ENCODE results near the gene FAM162B.
"Not testable (repeated sequence)": the region's sequence is repeated elsewhere in the genome, so short reads cannot be mapped to it uniquely, and the experiment has no call there.

Gene FAM162B

GRCh38 chr6:116740486-116740885, 25.0 kb downstream of the FAM162B start:
- DNase-seq; in situ Hi-C loops (cut with HindIII; ENCODE audit: low pct_ligation_motif_present, low pct_unique_long_range_greater_than_20kb, low sequenced_read_pairs): not testable (repeated sequence)

GRCh38 chr6:116737004-116737403, 28.5 kb downstream of the FAM162B start:
- in situ Hi-C loops (cut with HindIII; ENCODE audit: low pct_ligation_motif_present, low pct_unique_long_range_greater_than_20kb, low sequenced_read_pairs): no loop called here
- no peak for DNase-seq

- DNase-seq: no peak
- in situ Hi-C loops (cut with HindIII; ENCODE audit: low pct_ligation_motif_present, low pct_unique_long_range_greater_than_20kb, low sequenced_read_pairs): no loop called here
These were observed 35.0 kb downstream of the FAM162B start for GRCh38 chr6:116730513-116730912.

- DNase-seq: no peak
- in situ Hi-C loops (cut with HindIII; ENCODE audit: low pct_ligation_motif_present, low pct_unique_long_range_greater_than_20kb, low sequenced_read_pairs): no loop called here
These were observed 38.6 kb downstream of the FAM162B start for GRCh38 chr6:116726947-116727346.

GRCh38 chr6:116714761-116715160, 50.8 kb downstream of the FAM162B start:
- no peak for DNase-seq
- in situ Hi-C loops (cut with HindIII; ENCODE audit: low pct_ligation_motif_present, low pct_unique_long_range_greater_than_20kb, low sequenced_read_pairs): no loop called here

GRCh38 chr6:116714296-116714695, 51.2 kb downstream of the FAM162B start:
- DNase-seq: no peak
- in situ Hi-C loops (cut with HindIII; ENCODE audit: low pct_ligation_motif_present, low pct_unique_long_range_greater_than_20kb, low sequenced_read_pairs): no loop called here

- DNase-seq: no peak
- in situ Hi-C loops (cut with HindIII; ENCODE audit: low pct_ligation_motif_present, low pct_unique_long_range_greater_than_20kb, low sequenced_read_pairs): no loop called here
These were observed 59.6 kb downstream of the FAM162B start for GRCh38 chr6:116705917-116706316.

GRCh38 chr6:116703888-116704287, 61.6 kb downstream of the FAM162B start:
- in situ Hi-C loops (cut with HindIII; ENCODE audit: low pct_ligation_motif_present, low pct_unique_long_range_greater_than_20kb, low sequenced_read_pairs); DNase-seq: not testable (repeated sequence)
